ENCODE data around the gene TNKS1BP1.
"Not testable (repeated sequence)": the region's sequence is repeated elsewhere in the genome, so short reads cannot be mapped to it uniquely, and the experiment has no call there.

TNKS1BP1 gene

DNA sequence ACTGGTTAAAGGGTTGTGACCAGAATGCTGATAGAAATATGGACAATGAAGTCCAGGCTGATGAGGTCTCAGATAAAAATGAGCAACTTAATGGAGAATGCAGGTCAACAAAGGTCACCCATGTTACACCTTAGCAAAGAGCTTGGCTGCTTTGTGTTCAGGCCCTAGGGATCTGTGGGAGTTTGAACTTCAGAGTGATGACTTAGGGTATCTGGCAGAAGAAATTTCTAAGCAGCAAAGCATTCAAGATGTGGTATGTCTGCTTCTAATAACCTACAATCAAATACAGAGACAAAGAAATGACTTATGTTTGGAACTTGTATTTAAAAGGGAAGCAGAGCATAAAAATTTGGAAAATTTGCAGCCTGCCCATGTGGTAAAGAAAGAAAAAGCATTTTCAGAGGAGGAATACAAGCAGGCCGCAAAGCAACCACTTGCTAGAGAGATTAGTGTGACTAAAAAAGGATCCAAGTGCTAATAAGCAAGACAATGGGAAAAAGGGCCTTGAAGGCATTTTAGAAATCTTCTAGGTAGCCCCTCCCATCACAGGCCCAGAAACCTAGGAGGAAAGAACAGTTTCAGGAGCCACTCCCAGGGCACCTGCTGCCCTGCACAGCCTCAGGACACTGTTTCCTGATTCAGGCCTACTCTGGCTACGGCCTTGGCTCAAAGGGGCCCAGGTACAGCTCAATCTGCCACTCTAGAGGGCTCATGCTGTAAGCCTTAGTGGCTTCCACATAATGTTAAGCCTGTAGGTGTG is 41.3 kb downstream of the TNKS1BP1 start:
- no peak for DNase-seq

DNA sequence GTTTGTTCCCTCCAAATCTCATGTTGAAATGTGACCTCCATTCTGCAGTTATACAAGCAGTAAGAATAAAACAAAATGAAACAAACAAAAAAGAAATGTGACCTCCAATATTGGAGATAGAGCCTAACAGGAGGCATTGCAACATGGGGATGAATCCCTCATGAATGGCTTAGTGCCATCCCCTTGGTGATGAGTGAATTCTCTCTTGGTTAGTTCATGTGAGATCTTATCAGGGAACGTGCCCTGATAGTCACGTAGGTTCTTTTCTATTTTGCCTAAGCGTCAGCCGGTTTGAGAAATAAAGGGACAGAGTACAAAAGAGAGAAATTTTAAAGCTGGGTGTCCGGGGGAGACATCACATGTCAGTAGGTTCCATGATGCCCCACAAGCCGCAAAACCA is 43.2 kb downstream of the TNKS1BP1 start:
- not testable (repeated sequence) for DNase-seq

DNA sequence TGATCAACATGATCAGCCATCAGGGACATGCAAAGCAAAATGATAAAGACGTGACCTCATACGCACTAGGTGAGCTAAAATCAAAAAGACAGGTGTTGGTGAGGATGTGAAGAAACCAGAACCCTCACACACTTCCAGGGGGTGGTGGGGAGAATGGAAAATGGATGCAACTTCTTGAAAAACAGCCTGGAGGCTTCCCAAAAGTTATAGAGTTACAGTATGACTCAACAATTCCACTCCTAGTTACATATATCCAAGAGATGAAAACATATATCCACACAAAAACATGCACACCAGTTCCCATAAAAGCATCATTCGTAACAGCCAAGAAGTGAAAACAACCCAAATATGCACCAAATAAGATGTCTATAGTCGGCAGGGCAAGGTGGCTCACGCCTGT is 45.6 kb downstream of the TNKS1BP1 start:
- no peak for DNase-seq

DNA sequence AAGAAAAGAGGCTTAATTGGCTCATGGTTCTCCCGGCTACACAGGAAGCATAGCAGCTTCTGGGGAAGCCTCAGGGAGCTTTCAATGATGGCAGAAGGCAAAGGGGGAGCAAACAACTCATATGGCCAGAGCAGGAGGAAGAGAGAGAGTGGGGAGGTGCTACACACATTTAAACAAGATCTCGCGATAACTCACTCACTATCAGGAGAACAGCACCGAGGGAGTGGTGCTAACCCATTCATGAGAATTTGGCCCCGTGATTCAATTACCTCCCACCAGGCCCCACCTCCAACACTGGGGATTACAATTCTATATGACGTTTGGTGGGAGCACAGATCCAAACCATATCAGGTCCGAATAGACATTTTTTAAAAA is 46.0 kb downstream of the TNKS1BP1 start:
- DNase-seq, result peak; percentile 17

DNA sequence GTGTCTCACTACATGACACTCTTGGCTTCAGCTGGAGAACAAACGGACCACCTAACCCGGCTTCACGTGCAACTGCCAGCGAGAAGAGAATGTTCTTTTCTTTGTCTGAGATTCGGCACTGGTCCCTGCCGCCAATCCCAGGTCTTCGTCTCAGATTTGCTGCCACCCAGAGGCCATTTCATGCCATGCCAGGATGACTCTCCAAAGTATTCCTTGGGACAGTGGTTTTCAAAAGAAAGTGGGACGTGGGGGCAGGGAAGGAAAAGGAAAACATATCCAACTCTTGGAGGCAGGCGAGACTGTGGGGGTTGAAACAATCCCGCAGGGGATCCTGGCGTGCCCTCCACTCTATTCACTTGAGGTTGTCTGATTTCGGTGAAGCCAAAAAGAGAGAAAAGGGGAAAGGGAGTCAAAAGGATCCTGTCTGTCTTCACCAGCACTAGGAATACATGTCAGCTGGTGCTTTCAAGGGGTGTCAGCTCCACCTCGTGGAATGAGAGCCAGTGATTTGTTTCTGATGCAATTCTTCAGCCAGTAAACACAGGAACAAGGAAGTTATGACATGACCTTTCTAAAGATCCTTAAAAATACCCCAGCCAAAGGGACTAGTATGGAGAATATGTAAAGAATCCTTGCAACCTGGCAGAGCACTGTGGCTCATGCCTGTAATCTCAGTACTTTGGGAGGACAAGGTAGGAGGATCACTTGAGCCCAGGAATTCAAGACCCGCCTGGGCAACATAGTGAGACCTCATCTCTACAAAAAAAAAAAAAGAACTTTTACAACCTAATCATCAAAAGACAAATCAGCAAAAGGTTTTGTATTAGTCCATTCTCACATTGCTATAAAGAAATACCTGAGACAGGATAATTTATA is 46.7 kb downstream of the TNKS1BP1 start:
- DNase-seq, result peak; percentile 66

DNA sequence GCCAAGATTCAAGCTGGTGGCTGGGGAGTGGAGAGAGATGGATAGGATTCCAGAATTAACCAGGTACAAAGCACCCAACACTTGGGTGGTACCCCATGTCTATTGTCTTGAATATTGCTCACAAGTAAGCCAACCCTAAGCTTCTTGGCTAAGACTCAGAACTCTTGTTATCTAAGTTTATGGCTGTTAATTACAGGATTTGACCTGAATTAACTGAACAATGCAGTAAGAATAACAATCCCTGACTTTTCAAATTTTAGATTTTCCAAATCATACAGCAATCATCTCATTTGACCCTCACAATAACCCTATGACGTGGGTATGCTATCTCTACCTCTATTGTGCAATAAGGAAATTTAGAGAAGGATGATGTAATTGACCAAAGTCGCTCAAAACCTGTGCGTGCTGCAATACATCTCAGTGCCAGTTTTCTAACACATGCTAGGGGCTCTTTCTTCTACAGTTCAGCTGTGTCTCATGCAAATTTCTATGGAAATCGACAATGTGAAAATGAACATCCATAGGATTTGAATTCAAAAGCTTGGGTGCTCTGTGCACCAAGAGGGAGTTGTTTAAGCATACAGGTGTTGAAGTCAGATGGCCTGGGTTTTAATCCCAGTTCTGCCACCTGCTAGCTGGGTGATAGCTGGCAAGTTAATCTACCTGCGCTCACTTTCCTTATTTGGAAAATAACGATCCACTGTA is 47.6 kb downstream of the TNKS1BP1 start:
- DNase-seq, result peak; percentile 21

DNA sequence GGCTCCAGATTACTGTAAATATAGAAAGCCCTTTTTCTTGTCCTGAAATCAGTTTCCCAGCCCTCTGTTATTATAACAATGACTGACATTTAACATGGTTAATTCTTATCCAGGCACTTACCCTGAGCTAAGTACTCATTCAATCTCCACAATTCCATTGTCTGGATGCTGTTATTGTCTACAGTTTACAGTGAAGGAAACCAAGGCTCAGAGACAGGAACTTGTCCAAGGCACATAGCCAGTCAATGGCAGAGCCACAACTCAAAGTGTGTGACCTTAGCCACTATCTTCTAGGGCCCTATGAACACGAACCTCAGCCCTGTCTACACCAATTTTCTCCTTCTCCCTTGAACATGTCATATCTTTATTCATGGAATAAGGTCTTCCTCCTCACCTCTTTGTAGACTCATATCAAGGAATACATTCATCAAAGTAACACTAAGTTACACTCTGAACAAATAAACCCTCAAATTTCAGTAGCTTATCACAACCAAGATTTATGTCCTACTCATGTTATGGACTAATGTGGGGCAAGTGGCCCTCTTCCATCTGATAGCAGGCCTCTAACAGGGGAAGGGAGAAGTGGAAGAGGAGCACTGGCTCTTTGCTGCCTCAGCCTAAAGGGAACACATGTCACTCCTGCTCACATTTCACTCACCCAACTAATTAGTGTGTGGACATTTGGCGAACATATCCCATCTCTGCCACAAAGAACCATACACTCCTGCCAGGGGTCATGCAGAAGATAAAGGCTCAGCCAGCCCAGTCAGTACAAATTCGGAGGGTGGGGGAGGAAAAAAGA is 48.4 kb downstream of the TNKS1BP1 start:
- no peak for DNase-seq

DNA sequence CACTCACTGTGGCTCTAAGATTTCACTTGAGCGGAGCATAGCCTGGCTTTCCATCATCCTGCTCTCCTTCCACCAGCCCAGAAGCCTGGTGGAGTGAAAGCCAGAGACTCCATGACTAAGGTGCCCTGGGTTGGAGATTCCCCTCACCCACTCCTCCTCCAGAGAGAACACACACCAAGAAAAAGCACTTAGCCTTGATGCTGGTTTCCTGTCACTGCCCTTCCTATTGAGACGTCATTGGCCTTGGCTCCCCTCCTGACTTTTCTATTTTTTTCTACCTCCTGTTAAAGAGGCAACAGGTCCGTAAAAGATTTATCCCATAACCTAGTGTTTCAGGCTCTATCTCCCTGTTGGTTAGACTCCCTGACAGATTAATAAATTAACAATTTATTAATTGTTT is 49.2 kb downstream of the TNKS1BP1 start:
- DNase-seq, result no peak

DNA sequence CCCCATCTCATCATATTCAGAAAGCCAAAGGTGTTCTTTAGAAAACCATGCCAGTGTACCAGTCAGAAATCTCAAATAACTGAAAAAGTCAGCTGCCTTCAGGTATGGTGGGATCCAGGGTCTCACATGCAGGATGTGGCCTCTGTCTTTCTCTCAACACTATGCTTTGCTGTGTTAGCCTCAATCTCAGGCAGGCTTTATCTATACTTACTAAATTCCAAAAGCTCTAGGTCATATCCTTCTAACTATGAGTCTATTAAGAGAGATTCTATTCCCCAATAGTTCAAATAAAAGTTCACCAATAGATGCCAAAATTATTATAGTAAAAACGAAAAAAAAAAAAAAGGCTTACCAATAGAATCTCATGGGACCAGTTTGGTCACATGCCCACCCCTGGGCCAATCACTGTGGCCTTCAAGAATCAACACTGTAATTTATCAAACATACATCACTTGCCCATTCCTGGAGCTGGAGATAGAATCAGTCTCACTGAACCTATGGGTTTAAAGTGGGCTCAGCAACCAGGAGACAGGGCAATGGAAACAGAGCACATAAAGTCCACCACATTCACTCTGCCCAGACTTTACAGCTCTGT is 49.8 kb downstream of the TNKS1BP1 start:
- DNase-seq, result no peak

DNA sequence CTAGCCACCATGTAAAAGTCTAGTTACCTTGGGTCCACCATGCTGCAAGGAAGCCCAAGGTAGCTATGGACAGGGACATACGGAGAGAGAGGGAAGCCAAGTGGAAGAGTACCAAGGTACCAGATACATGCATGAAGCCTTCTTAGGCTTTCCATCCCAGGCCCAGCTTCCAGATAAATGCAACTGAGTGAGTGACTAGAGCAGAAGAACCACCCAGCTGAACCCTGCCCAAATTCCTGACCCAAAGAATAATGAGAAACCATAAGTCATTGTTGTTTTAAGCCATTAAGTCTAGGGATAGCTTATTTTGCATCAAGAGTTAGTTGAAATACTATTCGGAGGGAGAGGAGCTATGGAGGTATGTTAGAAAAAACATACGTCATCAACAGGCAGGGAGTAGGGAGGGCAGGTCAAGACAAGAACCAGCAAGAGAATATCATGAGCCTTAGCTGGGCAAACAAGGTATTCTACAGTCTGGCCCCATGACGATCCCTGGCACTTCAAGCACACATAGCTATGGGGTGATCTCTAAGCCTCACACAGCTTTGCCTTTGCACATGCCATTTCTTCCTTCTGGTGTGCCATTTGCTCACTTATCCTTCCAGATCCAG is 51.2 kb downstream of the TNKS1BP1 start:
- no peak for DNase-seq

DNA sequence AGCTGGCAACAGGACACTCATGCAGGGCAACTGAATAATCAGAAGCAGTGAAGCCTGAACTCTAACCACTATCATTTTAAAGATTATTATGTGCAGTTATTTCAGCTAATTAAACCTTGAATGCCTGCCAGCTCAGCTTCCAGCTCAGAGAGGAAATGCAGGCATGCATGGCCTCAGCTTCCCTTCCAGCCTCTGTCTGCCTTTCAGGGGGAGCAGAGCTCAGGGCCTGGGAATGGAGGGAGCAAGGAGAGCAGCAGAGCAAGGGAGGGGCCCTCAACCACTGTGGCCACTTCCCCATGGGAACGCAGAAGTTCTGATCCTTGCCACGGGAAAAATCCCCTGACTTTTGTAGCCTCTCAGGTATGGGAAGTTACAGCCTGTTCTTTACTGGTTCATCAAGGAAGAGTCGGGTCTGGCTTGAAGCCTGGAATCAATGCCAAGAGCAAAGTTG is 55.2 kb downstream of the TNKS1BP1 start:
- peak; percentile 1 for DNase-seq

DNA sequence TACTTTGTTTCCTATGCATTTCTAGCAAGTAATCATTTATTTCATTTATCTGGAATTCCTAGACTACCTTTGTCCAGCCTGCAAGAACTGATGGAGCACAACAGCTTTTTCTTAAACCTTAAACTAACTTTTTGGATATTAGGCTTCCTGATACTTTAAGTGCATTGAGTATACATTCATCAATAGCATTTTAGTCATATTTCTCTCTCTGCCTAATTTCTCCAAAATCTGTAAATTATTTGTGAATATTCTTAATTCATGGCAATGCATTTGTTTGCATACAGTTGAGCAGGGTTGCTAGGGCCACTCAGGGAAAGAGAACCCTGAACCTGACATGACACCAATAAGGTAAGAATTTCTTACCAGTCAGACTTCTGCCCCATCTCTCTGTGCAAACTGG is 58.6 kb downstream of the TNKS1BP1 start:
- no peak for DNase-seq

DNA sequence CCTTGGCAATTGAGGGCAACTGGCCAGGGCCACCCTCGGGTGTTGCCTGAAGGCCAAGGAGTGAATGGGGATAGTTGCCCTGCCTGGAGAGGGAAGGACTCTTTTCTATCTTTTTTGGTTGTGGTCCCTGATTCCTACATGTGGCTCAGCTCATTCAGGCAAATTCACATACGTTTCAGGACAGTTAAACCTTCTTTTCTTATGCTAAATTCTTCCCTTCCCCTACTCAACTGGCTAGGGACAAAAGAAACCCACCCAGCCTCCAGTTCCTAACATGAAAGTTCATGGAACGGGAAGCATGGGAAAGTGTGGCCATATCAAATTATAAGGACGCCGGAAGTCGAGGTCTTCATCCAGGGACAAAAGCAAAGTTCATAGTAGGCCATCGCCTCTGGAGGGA is 61.4 kb downstream of the TNKS1BP1 start:
- no peak for DNase-seq

DNA sequence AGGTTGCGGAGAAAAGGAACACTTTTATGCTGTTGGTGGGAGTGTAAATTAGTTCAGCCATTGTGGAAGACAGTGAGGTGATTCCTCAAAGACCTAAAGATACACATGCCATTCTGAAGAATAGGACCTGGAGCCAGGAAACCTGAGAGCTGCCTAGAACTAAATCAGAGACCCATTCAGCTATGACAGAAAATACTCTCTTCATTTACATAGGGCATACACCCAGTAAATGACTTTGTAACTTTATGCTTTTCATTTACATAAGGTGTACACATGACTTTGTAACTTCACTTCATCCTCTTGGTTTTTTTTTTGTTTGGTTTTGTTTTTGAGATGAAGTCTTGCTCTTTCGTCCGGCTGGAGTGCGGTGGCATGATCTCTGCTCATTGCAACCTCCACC is 62.6 kb downstream of the TNKS1BP1 start:
- no peak for DNase-seq

DNA sequence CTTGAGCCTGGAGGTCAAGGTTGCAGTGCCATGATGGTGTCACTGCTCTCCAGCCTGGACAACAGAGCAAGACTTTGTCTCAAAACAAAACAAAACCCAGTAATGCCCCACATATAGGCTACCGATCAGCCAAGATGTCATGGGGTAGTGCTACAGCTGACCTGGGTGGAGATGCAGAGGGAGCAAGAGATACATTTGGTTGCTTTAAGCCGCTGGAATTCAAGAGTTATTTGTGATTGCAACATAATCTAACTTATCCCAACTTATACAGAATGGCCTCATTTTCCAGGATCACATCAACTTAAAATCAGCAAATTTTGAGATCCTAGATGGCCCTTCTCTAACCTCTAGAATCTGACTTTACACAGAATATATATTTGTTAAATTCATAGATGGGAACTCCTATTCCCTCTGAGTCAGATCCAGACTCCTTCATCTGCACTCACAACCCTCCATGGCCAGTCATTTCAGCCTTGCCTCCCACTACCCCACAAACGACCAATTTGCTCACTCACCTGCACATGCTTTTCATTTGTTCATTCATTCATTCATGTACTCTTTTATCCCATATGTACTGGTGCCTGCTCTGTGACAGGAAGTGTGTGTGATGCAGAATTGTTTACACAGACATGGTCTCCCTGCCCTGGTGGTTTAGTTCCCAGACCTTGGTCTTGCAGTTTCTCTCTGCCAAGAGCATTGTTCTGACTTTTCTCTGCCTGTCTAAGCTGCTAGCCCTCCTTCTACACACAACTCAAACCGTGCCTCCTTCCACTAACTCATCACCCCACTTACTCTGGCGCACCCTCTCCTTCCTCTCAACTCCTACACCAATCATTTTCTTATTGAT is 63.6 kb downstream of the TNKS1BP1 start:
- DNase-seq, result no peak

DNA sequence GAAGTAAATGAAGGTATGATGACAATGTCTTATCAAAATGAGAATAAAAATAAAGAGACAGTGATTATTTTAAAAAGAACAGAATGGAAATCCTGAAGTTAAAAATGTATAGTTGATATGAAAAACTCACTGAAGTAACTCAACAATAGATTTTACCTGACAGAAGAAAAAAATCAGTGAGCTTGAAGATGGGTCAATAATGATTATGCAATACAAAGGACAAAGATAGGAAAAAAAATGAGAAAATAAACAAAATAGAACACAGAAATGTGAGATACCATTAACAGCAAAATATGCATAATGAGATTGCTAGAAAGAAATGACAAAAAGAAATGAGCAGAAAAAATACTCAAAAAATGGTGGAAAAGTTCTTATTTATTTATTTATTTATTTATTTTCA is 68.6 kb downstream of the TNKS1BP1 start:
- no peak for DNase-seq

DNA sequence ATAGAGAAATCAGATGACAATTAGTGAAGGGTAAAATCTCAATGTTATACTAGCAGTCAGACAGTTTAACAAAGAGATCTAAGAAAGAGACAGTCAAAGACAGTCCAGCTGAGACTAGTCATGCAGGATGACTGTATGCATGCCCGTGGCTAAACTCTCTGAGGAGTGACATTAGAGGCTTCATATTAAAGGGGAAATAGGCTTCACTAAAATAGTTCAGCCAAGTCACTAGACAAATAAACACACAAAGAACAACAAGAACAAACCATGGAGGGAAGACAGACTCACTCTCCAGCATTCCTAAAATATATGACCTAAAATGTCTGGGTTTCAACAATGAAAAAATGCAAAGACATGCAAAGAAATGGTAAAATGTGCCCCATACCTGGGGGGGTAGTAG is 69.1 kb downstream of the TNKS1BP1 start:
- DNase-seq, result no peak

DNA sequence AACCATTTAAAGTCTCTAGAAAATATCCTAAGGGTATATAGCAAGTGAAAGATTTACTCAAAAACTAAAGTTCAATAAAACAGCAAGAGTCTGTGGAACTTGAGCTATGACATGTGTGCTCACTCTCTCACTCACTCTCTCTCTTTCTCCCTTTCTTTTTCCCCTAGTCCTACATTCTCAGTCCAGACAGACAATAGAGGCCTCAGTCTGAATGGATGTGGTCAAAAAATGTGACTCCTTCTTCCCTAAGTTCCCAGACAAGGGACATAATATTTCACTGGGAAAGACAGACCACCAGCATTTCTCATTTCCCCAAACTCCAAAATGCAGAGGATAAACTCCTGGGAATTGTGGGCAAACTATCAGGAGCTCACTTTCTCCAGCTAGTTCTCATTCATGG is 70.1 kb downstream of the TNKS1BP1 start:
- no peak for DNase-seq

DNA sequence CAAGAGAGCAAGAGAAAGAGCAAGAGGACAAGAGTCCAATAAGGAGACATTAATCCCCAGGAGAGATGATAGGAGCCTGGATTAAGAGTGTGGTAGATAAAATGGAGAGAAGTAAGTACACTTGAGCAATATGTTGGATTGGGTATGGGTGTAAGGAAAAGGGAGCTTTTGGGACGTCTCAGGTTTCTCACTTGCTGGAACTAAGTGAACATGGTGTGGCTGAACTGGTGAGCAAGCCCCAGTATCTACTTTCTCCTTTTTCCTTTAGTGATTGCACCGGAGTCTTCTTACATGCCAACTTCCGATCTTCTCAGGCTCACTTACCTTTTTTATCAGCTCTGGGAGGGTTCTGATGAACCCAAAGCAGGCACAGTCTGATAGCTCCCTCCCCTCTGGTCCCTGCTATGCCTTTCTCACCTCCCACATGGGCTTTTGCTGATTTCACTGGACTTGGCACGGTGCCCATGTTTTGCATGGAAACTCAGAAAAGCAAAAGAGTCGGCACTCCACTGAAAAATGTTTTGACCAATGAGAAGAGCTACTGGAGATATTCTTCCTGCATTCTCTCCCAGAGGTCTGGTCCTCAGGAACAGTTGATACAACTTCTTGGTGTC is 73.2 kb downstream of the TNKS1BP1 start:
- DNase-seq, result no peak

DNA sequence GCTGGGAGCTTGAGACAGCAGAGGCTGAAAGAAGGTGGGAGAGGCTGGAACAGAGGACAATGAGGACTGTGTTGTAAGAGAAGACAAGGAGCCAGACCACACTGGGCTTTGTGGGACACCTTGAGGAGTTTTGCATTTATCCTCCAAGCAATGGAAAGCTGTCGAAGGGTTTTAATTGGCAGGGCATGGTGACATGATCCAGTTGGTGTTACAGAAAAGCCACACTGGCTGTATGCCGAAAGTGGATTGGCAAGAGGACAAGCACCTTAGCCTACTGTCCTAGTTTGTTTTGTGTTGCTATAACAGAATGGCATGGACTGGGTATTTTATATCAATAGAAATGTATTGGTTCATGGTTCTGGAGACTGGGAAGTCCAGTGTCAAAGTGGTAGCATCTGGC is 73.7 kb downstream of the TNKS1BP1 start:
- no peak for DNase-seq

Measured in NCI-H146 (cell line).